ENCODE measurements around the gene AP2S1.
"Not testable (repeated sequence)": the region's sequence is repeated elsewhere in the genome, so short reads cannot be mapped to it uniquely, and the experiment has no call there.

AP2S1 gene

GRCh38 chr19:46850228-46851203 is at the start of gene AP2S1:
Gene AP2S1, minus strand, starts transcription at chr19:46850846. Its CDS starts 80 bp downstream, at chr19:46850766.
- DNase-seq, result peak; percentile 97

GRCh38 chr19:46900341-46900740 is 49.7 kb upstream of the AP2S1 start:
- no peak for DNase-seq

GRCh38 chr19:46898731-46899130 is 48.1 kb upstream of the AP2S1 start:
- no peak for DNase-seq

GRCh38 chr19:46896076-46896794 is 45.6 kb upstream of the AP2S1 start:
- no peak for DNase-seq

GRCh38 chr19:46892252-46893179 is 41.9 kb upstream of the AP2S1 start:
- no peak for DNase-seq

- no peak for DNase-seq
Observed at GRCh38 chr19:46890423-46891170, 40.0 kb upstream of the AP2S1 start.

GRCh38 chr19:46887240-46887782 is 36.7 kb upstream of the AP2S1 start:
- DNase-seq, result no peak

- no peak for DNase-seq
Observed at GRCh38 chr19:46886546-46887239, 36.0 kb upstream of the AP2S1 start.

- DNase-seq, result no peak
Observed at GRCh38 chr19:46885411-46885810, 34.8 kb upstream of the AP2S1 start.

GRCh38 chr19:46882751-46883150 is 32.1 kb upstream of the AP2S1 start:
- not testable (repeated sequence) for DNase-seq

GRCh38 chr19:46882034-46882433 is 31.4 kb upstream of the AP2S1 start:
- no peak for DNase-seq

- DNase-seq, result no peak
Observed at GRCh38 chr19:46881092-46881491, 30.4 kb upstream of the AP2S1 start.

- DNase-seq, result no peak
Observed at GRCh38 chr19:46880431-46880830, 29.8 kb upstream of the AP2S1 start.

GRCh38 chr19:46878613-46879375 is 28.1 kb upstream of the AP2S1 start:
- DNase-seq, result no peak

- DNase-seq, result no peak
Observed at GRCh38 chr19:46875657-46876056, 25.0 kb upstream of the AP2S1 start.

- no peak for DNase-seq
Observed at GRCh38 chr19:46875234-46875633, 24.6 kb upstream of the AP2S1 start.

- no peak for DNase-seq
Observed at GRCh38 chr19:46872967-46873366, 22.3 kb upstream of the AP2S1 start.

- DNase-seq, result not testable (repeated sequence)
Observed at GRCh38 chr19:46871173-46871572, 20.5 kb upstream of the AP2S1 start.

GRCh38 chr19:46868025-46868802 is 17.6 kb upstream of the AP2S1 start:
- DNase-seq, result no peak

Data from COR-L47 (cell line).